ENCODE data around the gene MAPKBP1.

DNA sequence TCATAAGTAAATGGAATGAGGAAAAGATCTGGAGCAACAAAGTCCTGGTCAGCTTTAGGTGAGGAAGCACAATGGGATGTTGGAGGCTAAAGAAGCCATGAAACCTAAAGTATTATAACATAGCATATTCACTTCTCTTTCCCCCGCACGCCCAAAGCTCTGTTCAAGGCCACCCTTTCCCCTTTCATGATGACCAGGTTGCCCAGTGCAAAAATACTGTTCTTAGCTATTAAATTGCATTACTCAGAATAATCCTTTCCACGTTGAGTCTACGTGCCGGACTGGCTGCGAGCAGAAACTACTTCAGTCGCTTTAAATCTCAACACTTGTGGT lies 589 bp upstream of the MAPKBP1 start:
- TF ChIP-seq, protein P1, sequence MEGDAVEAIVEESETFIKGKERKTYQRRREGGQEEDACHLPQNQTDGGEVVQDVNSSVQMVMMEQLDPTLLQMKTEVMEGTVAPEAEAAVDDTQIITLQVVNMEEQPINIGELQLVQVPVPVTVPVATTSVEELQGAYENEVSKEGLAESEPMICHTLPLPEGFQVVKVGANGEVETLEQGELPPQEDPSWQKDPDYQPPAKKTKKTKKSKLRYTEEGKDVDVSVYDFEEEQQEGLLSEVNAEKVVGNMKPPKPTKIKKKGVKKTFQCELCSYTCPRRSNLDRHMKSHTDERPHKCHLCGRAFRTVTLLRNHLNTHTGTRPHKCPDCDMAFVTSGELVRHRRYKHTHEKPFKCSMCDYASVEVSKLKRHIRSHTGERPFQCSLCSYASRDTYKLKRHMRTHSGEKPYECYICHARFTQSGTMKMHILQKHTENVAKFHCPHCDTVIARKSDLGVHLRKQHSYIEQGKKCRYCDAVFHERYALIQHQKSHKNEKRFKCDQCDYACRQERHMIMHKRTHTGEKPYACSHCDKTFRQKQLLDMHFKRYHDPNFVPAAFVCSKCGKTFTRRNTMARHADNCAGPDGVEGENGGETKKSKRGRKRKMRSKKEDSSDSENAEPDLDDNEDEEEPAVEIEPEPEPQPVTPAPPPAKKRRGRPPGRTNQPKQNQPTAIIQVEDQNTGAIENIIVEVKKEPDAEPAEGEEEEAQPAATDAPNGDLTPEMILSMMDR (IDR thresholded peaks at IDR 0.05) = no peak
- TF ChIP-seq POLR2A (IDR thresholded peaks at IDR 0.05) (no peak), EP300 (IDR thresholded peaks at IDR 0.05) (no peak)
